Epithelial cell of prostate (primary cell): ENCODE measurements around the gene ABHD14A.

ENCODE experiments used
- DNase-seq: peaks from one replicate; pipeline ENCODE4 v3.0.0-alpha.2; 2011; ENCODE audit warnings: low read depth, low spot score
- H3K27ac ChIP-seq: fragments of 450-650 bp; 2 replicates; pipeline ENCODE4 v1.5.1; 2017; ENCODE audit warnings: mild to moderate bottlenecking

Gene ABHD14A

DNA sequence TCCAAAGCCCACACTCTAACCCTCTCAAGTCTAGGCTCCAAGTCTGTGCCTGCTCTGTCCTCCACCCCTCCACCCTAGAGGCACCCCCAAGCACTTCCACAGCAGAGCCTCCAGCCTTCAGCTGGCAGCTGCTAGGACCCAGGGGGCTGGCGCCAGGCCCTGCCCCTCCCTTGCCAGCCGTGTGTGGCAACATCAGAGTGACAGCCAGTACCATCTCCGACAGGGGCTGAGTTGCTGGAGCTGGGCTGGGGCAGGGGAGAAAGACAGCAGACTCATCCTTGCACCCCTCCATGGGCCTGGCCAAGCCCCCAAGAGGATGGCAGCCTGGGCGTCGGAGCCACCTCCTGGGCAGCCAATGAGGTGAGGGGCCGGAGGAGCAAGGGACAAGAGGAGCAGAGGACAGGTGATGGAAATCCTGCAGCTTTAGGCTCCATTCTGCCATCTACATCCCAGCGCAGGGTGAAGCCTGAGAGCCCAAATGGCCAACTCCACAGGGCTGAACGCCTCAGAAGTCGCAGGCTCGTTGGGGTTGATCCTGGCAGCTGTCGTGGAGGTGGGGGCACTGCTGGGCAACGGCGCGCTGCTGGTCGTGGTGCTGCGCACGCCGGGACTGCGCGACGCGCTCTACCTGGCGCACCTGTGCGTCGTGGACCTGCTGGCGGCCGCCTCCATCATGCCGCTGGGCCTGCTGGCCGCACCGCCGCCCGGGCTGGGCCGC, 19.5 kb upstream of the ABHD14A start, which contains the start of gene GPR62:
Gene GPR62, plus strand, starts transcription at position 207 of the 718 bp plus-strand sequence. Its CDS starts 272 bp downstream, at position 479.
- no peak within 1 kb of the TSS for H3K27ac ChIP-seq
- DNase-seq, result no peak

DNA sequence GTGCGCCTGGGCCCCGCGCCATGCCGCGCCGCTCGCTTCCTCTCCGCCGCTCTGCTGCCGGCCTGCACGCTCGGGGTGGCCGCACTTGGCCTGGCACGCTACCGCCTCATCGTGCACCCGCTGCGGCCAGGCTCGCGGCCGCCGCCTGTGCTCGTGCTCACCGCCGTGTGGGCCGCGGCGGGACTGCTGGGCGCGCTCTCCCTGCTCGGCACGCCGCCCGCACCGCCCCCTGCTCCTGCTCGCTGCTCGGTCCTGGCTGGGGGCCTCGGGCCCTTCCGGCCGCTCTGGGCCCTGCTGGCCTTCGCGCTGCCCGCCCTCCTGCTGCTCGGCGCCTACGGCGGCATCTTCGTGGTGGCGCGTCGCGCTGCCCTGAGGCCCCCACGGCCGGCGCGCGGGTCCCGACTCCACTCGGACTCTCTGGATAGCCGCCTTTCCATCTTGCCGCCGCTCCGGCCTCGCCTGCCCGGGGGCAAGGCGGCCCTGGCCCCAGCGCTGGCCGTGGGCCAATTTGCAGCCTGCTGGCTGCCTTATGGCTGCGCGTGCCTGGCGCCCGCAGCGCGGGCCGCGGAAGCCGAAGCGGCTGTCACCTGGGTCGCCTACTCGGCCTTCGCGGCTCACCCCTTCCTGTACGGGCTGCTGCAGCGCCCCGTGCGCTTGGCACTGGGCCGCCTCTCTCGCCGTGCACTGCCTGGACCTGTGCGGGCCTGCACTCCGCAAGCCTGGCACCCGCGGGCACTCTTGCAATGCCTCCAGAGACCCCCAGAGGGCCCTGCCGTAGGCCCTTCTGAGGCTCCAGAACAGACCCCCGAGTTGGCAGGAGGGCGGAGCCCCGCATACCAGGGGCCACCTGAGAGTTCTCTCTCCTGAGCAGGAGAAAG, 18.7 kb upstream of the ABHD14A start:
- H3K27ac ChIP-seq, result no peak overlapping the region
- no peak for DNase-seq

DNA sequence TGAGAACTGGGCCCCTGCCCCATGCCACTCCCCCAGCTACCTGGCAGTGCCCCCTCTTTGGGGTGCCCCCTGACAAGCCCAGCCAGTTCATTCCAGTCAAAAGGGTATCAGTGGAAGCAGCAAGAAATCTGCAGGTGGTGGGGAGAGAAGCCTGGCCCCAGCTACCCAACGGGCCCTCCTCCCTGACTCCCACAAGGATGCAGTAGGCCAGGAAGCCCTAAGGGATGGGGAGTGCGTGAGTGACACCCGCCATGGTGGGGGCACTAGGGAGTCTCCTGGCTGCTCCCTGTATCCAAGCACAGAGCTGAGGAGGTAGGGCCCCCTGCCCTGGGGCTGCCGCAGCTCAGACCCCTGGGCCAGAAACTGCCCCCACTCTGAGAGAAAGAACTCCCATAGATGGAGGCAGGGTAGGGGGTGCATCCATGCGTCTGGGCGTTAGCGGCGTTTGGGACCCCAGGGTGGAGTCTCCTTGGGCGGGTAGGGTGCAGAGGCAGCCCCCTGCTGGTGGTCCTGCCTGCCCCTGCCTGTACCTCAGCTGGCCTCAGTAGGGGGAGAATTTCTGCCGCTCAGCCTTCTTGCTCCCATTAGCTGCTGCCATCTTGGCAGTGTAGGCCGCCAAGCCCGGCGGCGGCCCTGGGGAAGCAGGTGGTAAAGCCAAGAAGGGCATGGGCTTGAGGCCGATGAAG, 17.2 kb upstream of the ABHD14A start:
- H3K27ac ChIP-seq, result no peak overlapping the region
- no peak for DNase-seq

DNA sequence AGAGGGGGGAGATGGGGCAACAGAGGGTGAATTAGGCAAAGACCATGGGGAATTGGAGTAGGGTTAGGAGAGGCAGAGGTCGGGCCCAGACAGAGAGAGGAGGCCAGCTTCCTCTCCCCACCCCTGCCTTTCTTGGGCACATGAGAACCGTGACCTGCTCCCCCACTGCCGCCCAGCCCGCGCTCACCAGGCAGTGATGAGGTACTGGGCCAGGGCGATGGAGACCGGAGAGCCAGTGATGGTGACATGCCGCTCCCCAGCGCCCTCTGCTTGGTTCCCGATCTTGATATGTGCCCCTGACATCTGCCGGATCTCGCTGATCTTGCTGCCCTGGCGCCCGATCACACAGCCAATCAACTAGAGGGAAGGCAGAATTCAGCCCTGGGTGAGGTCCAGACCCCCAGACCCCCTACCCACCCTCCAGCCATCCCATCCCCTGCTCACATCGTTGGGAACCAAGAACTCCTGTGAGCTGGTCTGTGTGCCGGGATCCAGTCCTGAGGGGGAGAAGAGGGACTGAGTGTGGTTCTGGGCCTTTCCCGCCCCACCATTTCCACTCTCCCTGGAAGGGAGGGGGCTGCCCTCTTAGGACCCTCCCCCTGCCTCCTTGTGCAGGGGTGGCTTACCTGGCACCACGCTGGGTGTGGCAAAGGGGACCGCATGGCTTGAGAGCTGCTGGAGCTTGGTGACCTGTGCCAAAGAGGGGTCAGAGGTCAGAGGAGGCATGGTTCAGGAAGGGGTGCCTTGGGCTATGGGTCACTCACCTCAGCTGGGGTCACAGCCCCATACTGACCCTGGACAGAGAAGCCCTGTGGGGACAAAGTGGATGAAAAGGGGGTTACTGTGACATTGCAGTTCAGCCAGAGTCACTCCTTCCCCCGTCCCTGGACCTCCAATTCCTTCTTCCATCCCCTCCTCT, 16.0 kb upstream of the ABHD14A start:
- no peak for DNase-seq

GRCh38 chr3:51959651-51960050, 15.2 kb upstream of the ABHD14A start:
- no peak overlapping the region for H3K27ac ChIP-seq
- no peak for DNase-seq

More for the DNA sequence above, 16.0 kb upstream of the ABHD14A start:
- no peak overlapping the region for H3K27ac ChIP-seq

GRCh38 chr3:51960386-51960785, 14.5 kb upstream of the ABHD14A start:
- no peak for DNase-seq
- no peak overlapping the region for H3K27ac ChIP-seq

- no peak overlapping the region for H3K27ac ChIP-seq
- no peak for DNase-seq
Measured at GRCh38 chr3:51961011-51961410, 13.9 kb upstream of the ABHD14A start.

DNA sequence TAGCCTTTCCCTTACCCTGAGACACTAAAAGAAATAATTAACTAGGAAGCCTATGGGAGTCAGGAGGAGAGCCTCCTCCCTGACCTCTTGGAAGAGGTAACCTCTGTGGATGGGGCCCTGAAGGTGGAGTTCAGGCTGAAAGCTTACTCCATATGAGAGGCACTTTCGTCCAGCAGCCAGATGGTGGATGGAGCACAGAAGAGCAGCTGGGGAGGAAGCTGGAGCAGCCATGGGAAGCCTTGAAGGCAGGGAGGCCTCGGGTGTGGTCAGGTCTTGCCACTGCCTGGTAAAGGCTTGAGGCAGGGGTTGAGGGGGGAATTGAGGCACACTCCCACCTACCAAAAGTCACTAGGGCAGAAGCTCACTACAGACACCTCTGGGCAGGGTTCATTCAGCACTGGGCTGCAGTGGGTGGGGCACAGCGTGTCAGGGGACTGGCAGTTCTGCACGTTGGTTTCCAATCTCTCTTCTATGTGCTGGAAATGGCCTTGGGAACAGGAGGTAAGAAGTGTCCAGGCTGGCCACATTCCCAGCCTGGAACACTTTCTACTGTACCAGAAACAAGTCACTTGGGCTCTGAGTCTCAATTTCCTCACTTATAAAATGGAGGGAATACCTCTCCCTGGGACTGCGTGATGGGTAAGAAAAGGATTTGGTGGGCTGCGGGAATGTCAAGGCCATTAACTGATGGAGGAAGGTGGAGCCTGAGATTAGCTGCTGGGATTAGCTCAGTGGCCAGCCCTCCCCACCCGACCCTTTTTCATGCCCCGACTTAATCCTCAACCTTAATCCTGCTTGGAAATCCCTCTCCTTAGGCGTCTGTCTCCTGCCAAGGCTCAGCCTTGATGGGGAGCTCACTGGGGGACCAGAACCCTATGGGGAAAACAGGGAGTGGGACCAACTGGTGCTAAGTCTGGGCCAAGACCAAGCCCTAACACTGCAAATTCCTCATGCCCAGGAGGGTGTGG, 13.0 kb upstream of the ABHD14A start:
- DNase-seq, result no peak
- no peak overlapping the region for H3K27ac ChIP-seq

DNA sequence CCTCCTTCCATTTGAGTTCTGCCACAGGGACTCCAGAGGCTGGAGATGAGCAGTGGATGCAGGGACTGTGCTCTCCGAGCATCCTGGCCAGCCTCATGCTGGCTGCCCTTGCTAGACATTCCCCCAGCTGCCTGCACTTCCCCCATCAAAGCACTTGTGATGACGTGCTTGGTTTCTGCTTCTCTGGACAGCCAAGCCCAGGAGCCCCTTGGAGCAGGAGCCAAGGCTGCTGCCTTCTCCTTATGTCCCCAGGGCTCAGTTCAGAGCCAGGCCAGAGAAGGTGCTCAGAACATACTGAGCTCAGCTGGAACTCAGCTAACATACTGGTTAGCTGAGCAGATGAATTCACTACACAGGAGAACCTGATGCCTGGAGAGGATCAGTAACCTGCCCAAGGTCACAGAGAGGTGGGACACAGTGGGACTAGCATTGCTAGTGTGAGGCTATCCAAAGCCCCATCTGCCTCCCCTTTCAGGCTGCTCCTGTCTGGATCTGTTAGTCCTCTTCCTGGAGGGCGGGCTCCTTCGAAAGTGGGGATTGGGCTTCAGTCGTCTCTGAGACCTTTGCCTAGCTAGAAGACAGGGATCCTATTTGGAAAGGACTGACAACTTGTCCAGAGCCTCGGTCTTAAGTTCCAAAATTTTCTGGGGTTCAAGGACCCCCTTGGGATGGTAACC, 11.9 kb upstream of the ABHD14A start:
- H3K27ac ChIP-seq, result no peak overlapping the region
- no peak for DNase-seq

- H3K27ac ChIP-seq, result no peak overlapping the region
- no peak for DNase-seq
Measured at GRCh38 chr3:51963951-51964451, 10.9 kb upstream of the ABHD14A start.

- H3K27ac ChIP-seq, result no peak overlapping the region
- no peak for DNase-seq
Measured at GRCh38 chr3:51964521-51964920, 10.3 kb upstream of the ABHD14A start.

GRCh38 chr3:51966016-51966415, 8.8 kb upstream of the ABHD14A start:
- H3K27ac ChIP-seq, result no peak overlapping the region

DNA sequence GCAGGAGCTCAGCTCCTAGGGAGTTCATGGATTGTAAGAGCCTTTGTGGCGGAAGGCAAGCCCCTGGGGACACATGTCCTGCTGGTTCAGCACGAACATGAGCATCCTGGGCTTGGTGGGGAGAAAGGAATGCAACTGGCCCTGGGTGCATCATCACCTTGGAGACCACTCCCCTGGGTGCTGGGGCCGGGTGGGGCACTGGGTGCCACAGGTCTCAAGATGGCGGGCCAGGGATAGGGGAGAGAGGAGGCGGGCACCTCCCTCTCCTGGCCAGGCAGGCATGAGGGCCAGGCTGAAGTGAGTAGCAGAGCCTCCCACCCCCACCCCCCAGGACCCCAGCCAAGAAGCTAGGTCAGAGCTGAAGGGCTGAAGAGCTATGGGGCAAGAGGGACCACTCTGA, 8.4 kb upstream of the ABHD14A start:
- DNase-seq, result no peak
- H3K27ac ChIP-seq, result no peak overlapping the region

More at GRCh38 chr3:51966016-51966415, 8.8 kb upstream of the ABHD14A start:
- DNase-seq, result no peak

DNA sequence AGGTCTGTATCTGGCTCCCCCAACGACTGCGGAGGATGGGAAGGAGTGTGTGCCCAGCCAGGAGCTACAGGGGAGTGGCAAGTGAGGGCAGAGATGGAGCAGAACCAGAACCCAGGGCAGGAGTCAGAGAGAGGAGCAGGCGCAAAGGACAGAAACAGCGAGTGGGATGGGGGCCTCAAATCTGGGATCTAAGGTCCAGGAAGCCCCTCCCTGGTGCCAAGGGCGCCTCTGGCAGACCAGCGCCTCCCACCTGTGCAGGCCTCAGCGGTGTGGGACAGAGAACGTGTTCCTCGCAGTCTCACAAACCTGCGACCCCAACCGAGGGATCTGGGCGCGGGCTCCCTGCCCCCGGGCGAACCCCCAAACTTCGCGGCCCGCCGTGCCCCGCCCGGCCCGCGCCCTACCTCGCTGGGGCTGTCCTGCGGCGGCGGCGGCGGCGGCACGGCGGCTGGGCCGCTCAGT, 7.9 kb upstream of the ABHD14A start:
- DNase-seq, result no peak
- peak overlapping the region; percentile 34 for H3K27ac ChIP-seq

DNA sequence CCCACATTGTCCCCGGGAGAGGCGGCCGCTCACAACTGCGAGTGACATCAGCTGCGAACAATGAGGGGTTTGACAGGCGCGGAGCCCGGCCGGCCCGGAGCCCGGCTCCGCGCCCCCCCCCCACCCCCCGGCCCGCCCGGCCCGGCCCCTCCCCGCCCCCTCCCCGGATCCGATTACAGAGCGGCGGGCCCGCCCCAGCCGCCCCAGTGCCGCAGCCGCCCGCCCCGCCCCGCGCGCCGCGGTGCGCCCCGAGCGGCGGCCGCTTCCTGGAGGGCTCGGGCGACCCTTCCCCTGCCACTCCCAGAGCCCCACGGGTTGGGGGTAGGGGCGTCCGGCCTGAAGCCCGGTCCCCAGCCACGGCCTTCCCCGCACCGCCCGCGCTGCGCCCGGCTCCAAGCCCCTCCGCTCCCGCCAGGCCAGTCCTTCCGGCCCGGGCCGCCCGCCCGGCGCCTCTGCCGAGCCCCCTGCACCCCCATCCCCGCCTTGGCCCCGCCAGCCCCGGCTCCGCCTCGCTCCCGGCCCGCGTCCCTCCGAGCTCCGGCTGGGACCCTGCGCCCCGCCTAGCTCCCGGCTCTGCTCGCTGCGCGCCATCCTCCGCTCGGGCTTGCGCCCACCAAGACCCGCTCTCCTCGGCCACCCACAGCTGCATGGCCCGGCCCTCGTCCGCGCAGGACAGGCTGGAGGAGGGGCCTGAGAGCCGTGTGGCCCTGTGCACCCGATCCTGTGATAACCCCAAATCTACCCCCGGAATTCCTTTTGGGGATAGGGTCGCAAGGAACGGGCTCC, 7.3 kb upstream of the ABHD14A start, which contains the start of gene PCBP4:
Gene PCBP4, minus strand, starts transcription at position 71 of the 786 bp plus-strand sequence. CDS start 6,214 bp downstream, outside the sequence.
- no peak for DNase-seq
- peak within 1 kb of the TSS; percentile 34 for H3K27ac ChIP-seq

DNA sequence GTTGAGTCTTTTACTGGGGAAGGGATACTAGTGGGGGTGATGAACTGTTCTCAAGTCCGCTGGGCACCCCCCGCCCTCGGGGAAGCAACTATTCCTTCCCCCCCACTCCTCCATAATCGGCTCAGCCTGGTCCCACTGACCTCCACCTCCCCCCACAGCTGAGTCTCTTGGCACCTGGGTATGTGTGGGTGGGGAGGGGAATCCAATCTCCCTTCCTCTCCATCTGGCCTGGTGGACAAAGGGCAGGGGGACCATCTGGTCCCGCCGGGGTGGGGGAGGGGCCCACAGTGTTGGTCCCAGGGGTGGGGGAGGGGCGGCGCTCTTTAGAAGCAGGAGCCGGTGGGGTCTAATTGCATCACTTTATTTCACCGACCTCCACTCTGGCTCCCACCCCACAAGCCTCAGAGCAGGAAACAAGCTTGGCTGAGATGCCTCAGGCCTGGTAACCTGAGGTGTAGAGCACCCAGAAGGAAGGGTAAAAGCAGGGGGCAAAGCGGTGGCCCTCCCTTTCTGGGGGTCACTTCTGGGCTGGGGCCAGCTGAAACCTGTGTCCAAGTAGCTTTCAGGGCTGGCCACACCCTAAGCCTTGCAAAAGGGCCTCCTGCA, 6.6 kb upstream of the ABHD14A start:
- no peak for DNase-seq
- H3K27ac ChIP-seq, result no peak overlapping the region
